Measurements from ENCODE around the gene HDDC2.

Gene HDDC2

DNA sequence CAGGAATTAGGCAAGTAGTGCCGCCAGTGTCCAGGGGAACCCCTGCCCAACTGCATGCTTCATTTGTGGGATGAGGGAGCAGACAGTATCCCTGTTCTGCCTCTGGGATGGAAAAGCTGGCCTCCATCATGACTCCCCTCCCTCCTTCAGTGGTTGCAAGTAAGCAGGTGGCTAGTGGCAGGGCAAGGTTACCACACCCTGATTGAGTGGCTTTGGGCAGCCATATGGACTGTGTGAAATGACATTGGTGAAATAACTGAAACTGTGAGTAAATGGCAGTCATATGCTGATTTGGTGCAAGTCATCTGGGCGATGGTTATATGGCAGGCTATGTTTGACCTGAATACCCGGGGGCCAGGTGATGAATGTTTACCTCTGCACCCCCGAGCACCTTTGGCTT, 33.0 kb downstream of the HDDC2 start:
- DNase-seq, result no peak

DNA sequence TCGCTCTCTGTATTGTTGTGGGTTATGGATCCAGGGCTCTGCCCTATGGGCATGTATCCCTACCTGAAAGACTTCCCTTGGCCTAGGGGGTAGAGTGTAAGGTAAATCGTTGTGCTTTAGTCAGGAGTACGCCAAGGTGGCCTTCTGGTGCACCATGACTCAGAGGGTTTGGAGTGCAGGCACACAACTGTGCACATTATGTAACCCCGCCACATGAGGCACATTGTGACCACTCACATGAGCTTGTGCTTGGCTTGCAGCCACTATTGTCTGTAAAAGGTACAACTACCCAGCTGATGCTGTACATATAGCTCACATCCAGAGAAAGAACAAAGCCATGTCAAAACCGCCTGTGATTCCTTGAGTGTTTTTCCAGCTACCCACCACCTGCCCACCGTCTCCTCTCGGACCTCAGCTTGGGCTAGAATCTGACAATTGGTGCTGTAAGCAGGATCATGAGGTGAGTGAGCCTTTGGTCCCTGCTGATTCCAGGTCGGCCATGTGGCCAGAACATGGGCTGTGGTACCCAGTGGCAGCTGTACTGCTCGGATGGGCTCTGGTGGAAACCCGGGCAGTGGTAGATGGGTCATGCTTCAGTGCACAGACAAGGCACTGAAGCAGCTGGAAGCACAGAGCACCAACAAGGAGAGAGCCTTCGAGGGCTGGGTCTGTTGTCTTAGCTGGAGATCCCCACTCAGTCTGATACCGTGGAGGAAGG, 33.8 kb downstream of the HDDC2 start:
- no peak for DNase-seq

DNA sequence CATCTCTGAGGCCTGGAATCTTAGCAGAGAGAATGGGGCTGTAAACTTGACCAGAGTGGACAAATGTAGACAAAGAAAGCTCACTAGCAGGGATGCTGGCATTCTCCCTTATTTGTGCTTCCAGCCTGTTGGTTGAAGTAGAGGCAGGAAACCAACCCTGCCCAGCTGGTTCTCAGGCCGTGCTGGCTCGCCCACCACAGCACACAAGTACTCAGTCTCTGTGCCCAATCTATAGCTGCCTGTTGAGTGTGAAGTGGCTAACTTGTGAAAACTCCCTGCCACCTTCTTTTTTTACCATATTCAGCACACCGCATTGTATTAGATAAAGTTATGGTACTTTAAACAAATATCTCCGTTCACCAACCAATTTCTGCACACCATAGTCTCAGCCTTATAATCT, 37.3 kb downstream of the HDDC2 start:
- no peak for DNase-seq

DNA sequence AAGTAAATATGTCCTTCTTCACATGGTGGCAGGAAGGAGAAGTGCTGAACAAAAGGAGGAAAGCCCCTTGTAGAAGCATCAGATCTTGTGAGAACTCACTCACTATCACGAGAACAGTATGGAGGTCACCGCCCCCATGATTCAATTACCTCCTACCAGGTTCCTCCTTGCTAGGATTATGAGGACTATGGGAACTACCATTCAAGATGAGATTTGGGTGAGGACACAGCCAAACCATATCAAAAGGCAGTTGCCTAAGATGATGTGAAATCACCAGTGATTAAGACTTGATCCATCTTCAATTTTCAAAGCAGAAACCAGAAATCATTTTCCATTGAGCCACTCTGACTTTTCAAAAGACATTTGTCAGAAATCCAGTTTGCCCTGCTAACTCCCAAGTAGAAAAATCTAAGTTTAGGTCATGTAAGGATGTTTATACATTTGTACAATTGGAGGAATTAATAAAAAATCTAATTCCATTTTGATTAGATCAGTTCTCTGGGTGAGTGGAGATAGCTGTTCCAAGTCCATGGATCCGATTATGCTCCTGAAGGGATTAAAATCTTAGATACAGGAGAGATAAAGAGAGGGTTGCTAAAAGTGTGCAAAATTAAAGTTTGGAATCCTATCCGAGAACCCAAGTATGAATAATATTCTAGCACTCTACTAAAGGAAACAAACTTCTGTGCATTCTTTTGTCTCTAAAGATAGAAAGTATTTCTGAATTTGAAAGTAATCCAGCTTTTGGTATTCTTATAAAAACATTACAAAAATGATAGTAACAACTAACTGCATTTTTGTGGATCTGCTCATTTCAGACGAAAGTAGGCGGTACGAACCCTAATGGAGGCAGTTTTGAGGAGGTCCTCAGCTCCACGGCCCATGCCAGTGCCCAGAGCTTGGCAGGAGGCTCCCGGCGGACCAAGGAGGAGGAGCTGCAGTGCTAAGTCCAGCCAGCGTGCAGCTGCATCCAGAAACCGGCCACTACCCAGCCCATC, 39.5 kb downstream of the HDDC2 start:
- no peak for DNase-seq

DNA sequence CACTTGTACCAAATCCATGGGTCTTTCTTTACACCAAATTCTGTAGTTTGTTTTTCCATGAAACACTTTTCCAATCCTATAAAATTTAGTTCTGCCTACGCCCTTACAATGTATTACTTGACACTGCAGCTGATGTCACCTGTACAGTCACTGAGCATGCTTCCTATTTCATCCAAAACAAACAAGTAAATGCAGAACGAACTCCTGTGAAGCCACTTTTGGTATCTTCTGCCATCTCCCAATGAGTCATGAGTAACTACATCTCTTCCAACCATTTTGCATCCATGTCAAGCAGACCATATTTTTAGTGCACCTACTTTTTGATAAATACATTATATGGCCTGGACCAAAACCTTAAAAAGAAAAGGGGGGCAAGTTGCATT, 42.4 kb downstream of the HDDC2 start:
- DNase-seq, result no peak

DNA sequence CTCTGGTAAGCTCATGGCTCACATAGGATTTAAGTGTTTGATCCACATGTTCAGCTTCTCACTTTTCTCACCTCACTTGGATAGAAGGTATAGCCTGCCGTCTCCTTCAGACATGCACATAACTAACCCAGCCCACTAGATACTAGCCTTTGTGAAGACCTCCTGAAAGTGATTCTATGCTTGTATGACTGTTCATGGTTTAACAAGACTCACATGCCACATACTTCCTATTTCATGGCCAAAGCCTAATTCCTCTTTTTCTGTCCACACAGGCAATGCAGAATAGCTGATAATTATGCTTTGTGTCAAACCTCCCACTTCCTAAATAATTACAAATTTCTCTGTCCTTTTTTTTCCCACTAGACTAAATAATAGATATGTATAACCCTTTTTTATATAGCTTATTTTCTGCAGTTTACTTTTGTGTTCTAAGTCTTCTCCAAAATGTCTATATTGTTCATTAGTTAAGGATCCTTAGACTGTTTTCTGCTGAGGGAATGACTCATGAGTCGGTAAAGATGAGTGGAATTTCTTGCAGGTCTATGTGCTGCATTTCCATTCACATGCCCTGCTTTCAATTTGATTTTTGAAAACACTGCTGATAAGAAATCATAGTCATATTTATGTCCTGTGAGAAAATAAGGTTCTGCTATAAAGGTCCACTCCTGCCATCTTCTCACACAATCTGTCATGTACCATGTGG, 43.0 kb downstream of the HDDC2 start:
- no peak for DNase-seq

DNA sequence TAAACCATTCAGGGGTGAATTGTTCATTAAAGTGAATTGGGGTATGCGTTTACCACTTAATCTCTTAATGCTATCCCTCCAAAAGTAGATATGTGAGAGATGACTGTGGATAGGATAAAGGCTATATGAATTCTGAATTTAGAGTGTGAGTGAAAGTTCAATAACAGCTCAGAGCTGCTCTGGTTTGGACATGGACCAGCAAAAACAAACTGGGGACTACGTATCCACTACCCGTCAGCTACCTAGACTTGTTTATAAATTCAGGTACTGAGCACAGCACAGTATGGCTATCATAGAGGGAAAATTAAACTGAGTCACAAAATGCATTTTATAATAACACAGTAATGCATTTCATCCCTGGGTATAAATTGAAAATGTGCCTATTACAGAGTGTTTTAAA, 44.4 kb downstream of the HDDC2 start:
- DNase-seq, result no peak

DNA sequence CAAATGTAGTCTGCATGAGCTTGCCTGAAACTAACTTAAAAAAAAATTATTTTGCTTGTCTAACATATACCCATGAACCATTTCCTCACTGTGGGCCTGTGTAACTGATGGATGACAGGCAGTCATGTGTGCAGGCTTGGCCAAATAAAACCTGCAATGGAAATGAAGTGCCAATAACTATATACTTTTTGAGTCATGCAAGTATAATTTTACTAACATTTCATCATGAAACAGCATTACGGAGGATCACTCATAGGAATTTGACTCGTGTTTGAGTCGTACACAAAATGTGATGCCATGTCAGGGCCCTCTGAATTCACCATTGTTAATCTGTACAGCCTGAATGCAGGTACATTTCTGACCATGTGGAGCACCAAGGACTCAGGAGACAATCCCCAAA, 46.6 kb downstream of the HDDC2 start:
- no peak for DNase-seq

DNA sequence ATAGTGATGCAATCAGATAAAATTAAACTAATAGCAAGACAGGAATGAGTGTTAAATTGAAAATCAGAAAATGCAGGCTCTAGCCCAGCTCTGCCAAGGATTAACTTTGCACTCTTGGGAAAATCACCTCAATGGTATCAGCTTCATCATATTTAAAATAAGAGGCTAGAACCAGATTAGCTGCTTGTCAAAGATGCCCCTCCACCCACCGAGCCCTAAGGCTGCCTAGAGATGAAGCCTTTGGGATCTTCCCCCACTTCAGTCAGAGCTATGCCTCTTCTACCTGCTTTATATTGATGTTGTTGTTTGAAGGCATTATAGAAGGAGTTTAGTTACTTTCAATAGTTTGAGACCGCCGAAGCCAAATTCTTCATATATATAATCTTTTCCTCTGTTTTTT, 47.4 kb downstream of the HDDC2 start:
- DNase-seq, result no peak

DNA sequence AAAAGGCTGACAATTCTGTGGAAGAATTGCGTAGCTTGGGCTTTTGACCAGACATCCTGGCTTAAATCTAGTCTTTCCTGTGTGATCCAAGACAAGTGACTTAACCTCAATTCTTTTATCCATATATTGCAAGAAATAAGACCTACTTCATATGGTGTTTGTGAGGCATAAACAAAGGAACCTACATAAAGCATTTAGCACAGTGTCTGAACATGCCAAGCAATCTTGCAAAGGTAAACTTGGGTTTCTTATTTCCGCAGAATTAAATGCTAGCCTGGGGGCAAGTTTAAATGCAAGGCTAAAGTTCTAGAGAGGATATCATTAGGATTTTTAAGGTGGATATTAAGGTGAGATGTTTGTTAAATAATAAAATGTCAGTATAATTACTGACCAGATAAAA, 47.9 kb downstream of the HDDC2 start:
- DNase-seq, result no peak

DNA sequence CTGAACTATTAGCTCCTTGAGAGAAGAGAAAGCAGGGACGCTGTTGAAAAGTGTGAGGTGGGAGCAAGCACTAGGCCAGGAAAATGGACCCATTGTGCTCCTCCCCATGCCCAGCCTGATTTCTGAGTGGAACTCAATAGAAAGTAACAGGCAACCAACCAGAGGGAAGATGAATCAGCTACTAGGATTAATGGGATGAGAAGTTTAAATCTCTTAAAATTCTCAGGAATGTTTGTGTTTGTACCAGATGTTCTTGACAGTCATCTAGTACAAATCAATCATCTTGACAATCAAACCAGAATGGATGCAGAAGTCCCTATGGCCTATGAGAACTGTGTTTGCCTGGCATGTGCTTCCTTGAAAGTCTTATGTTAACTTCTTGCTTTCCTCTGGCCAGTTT, 48.9 kb downstream of the HDDC2 start:
- DNase-seq, result no peak

DNA sequence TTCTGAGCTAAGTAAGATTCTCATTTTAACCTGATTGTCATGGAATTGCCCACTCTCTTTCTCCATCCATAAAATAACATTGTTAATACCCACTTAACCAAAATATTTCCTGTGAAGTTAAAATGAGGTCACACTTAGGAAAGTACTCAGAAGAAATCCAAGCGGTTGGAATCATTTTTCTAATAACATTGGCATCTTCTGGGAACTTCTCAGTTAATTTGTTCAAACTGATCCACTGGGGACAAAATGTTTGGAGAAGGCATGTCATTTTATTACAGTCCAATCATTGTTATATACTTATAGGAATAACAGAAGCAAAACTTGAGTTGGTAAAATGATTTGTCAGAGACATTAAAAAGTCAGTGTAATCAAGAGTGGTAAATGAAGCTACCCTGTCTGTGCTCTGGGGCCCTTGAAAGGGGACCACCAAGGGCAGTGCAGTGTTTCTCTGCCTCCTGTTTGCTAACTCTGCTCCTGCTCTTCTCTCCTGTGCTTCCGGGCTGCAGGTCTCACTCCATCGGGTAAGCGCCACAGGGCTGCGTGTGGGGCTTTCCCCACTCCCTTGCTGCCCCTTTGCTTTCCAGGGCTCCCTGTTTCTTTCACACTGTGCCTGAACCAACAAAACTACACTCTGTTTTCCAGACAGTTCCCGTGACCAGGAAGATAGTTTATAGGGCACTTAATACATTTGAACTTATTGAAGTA, 50.1 kb downstream of the HDDC2 start:
- DNase-seq, result no peak

DNA sequence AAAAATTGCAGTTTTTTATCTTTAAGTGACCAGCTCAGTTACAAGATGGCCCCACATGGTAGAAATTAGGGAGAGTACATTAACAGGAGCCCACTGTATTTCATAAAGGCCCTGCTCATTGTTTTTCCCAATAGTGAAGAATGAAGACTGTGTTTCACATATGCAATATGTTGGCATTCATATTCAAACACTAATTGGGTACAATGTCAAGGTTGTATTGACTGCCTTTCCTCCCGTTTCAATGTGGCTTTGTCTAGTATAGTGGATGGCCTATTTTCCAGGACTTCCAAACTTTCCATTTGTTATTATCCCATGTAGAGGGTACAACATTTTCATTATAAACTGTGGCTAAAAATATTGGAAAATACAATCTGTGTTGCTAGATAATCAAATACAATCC, 51.3 kb downstream of the HDDC2 start:
- DNase-seq, result no peak

DNA sequence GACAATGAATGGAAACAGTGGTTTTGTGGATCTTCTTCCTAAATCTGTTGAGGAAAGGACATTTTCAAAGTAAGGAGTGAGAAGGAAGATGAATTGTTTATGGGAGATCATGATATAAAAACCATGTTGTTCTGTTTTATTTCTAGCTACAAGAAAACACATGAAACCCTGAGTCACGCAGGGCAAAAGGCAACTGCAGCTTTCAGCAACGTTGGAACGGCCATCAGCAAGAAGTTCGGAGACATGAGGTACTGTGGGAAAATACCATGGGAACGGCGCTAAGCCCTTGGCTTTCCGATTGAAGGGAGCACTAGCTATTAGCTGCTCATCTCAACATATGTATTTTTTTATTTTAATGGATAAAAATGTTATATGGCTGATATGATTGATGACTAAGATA, 53.6 kb downstream of the HDDC2 start:
- no peak for DNase-seq

DNA sequence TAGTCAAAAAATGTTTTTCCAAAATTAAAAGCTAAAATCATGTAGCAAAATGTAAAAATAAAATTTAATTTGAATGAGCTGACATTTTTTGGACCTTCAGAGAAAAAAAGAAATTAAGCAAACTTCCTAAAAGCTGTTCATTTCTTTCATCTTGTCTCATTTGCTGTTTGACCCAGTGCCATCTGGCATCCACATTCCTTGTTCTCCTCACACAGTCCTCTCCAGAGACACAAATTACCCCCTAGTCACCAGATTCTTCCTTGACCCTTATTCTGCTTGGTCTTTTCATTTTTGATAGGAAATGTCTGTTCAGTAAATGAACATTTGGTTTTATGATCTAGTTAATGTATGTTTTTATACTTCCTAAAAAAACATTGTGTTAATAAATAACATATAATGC, 55.2 kb downstream of the HDDC2 start:
- DNase-seq, result no peak

DNA sequence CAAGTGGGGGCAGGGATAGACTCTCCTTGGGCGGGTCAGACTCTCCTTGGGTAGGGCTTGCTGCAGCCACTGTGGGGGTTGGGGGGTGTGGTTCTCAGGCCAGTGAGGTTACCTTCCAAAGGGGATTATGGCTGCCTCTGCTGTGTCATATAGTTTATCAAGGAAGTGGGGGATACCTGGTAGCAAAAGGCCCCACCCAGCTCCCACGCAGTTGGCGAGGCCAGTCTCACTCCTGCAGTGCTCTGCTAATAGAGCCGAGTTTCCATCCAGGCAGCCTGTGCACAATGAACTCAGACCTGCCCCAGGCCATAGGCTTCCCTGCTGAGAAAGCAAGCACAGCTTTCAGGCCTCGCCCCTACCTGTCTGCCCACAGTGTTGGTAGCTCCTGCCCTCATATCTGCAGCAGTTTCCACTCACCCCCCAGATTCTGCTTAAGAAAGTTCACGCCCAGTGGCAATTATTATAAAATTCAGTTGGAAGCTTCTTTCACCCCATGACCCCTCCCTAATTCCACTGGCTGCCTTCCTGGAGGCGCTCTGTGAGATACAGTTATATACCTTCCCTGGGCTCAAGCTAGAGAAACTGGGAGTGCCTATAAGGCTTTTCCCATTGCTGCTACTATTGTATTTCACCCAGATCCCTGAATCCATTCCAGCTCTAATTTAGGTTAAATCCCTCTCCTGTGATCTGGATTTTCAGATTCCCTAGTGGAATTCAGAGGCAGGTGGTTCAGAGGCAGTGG, 56.1 kb downstream of the HDDC2 start:
- DNase-seq, result no peak

DNA sequence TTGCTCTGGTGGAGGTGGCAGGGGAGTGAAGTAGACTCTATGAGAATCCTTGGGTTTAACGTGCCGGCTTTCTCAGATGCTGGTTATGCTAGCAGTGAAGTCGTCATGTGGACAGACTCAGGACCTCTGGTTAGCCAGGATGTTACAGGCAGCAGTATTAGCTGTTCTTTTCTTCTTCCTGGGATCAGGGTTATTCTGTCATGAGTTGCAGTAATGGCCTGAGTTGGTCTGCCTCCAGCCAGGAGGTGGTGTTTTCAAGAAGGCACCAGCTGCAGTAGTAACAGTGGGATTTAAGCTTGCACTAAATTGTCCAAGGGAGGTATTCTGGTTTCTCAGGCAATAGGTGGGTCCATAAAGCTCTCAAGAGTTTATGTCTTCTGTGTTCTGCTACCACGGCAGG, 56.7 kb downstream of the HDDC2 start:
- DNase-seq, result no peak

DNA sequence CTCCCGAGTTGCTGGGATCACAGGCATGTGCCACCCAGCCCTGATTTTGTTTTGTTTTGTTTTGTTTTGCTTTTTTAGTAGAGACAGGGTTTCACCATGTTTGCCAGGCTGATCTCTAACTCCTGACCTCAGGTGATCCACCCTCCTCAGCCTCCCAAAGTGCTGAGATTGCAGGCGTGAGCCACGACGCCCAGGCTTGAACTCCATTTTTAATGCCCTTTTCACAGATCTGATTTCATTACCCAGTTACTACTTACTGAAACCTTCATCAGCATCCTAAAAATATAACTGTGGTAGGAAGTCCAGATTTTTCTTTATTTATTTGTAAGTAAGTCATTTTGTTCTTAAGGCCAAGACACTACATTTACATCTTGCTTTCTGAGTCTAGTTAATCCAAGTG, 64.0 kb downstream of the HDDC2 start:
- no peak for DNase-seq

DNA sequence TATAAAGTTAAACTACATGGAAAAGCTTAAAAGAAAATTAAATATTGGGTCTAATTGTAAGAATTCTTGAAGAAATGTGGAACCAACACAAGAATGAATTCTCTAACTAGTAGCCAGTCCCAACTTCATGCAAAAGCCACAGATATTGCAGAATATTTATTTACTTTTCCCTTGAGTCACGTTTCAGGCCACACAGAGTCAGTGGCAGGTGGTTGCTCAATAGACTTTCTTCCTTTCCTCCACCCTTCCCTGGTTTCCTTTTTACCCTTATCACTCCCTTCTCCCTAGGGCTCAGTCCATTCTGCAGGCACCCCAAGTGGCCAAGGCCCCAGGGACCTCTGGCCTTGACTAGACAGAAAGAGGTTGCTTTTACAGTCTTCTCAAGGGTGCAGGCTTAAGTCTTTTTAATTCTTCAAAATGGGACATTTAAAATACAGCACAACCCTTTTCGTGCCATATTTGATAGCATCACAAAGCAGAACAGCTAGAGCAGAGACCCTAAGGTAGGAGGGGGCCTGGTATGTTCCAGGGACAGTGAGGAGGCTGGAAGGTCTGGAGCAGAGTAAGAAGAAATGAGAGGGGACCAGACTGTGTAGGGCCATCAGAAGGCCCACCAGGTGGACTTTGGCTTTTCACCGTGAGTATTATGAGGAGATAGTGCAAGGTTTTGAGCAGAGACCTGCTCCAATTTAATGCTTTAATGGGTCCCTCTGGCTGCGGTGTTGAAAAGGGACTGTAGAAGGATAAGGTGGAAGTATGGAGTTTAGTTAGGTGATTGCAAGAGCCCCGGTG, 65.0 kb downstream of the HDDC2 start:
- DNase-seq, result no peak

DNA sequence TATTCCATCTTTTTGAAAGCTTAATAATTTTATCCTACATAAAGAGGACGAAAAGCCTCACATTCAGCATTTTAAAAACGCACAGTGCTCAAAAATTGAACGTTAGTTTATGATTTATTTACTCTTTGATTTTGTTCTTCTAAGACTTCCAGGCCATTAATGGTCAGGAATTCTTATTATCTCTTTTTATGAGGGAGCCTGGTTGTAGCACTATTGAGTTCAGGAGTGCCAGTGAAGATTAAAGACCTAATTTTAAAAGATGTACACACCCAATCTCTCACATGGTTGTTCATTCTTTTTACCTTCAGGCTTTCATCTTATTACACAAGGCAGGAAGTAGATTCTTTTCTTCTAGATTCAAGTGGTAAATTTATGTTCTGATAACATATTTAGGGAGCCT, 68.6 kb downstream of the HDDC2 start:
- no peak for DNase-seq

DNA sequence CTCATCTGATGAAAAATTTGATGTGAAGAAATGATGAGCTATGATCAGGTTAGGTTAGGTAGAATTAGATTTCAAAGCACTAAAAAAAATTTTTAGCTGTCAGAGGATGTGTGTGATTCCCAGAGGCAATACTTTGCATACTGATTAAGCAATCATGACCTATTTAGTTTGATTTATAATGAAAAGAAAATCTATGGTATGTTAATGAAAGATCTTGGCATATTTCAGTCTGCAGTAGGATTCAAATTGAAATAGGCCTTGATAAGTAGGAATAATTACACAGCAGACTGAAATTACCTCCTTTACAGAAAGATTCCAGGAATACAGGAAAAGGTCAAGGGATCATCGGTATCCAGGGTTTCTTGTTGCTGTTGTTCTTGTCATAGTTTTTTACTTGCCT, 69.3 kb downstream of the HDDC2 start:
- DNase-seq, result no peak

Data from NCI-H510A (cell line).